Prostate gland (tissue), 2 donors: ENCODE results near the gene BLM. TPM values are rescaled to one million over a fixed set of nuclear protein-coding genes. Genes with fewer than 3 reads are reported as not detected.

Experiments used
- DNase-seq: peaks from one replicate; pipeline ENCODE4 v3.0.0-alpha.2; 2019; ENCODE audit warnings: low spot score
- H3K27ac ChIP-seq, 2 donors: fragments of 200-600 bp; sonication (generic); 2 replicates each; pipeline ENCODE4 v1.5.1; 2017 to 2019
- H3K27me3 ChIP-seq: fragments of 200-600 bp; sonication (generic); replicated peaks from 2 replicates; pipeline ENCODE4 v1.5.1; 2019; ENCODE audit not compliant: insufficient read depth
- H3K36me3 ChIP-seq, 2 donors: fragments of 200-600 bp; sonication (generic); 1 replicate in 1 of 2; 2 replicates in 1 of 2; pipeline versions ENCODE4 v1.5.1 to v1.8.1; 2017 to 2019
- H3K4me1 ChIP-seq: fragments of 200-600 bp; sonication (generic); replicated peaks from 2 replicates; pipeline ENCODE4 v1.5.1; 2019
- H3K4me3 ChIP-seq, 2 donors: fragments of 200-600 bp; sonication (generic); 2 replicates each; pipeline ENCODE4 v1.5.1; 2017 to 2019
- H3K9me3 ChIP-seq: fragments of 200-600 bp; sonication (generic); 2 replicates; pipeline ENCODE4 v1.5.1; 2017
- POLR2A ChIP-seq: fragments of 450-650 bp; IDR thresholded peaks from one replicate; pipeline ENCODE4 v1.6.1; 2016; ENCODE audit warnings: antibody characterized with exemption, mild to moderate bottlenecking
- POLR2AphosphoS5 ChIP-seq: sonication (generic); formaldehyde crosslinking; IDR thresholded peaks from one replicate; pipeline ENCODE4 v1.6.1; 2017; ENCODE audit warnings: antibody characterized with exemption
- WGBS: methylation state at CpG from one replicate; pipeline ENCODE4 v1.1.5; 2018; 5-methylcytosine and 5-hydroxymethylcytosine counted together
- intact Hi-C: fragments of 100-400 bp; cut with DNase I; formaldehyde crosslinking; loops from one replicate; pipeline ENCODE4 v1.14.2; 2022
- total RNA-seq, 2 donors: library from RNA; depleted of rRNA; stranded (reverse); fragments of >200 nt; gene quantifications; one replicate each; pipeline ENCODE4 v1.1.0, GENCODE V29; 2016
- TF ChIP-seq, protein P1 (sequence below), 4 experiments: fragments of 200-600 bp in 2 of 4; fragments of 450-650 bp in 2 of 4; sonication (generic) in 2 of 4; IDR thresholded peaks; 1 replicate in 3 of 4; 2 replicates in 1 of 4; pipeline ENCODE4 v1.5.1; 2016 to 2019; ENCODE audit warnings: antibody characterized with exemption in 4 of 4, mild to moderate bottlenecking in 2 of 4, moderate library complexity in 2 of 4

Gene BLM
- total RNA-seq, 2 donors from 2014 or later = 1.4 to 4.9 TPM

DNA sequence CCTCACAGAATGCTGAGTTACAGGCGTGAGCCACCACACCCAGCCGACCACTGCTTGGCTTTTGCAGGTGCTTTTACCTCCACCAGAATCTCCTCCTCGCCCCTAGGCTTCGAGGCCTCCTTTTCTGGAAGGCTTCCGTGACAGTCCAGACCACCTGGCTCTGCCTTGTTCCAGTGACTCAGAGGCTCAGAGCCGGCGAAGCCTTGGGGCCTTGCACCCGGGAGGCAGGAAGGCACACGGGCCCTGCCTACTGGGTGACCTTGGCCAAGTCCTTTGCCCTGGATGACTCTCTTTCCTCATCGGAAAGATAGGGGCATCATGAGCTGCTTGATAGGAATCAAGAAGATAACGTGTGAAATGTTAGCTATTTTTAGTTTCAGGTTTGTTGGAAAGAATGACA, 119.9 kb downstream of the BLM start:
- DNase-seq = no peak

DNA sequence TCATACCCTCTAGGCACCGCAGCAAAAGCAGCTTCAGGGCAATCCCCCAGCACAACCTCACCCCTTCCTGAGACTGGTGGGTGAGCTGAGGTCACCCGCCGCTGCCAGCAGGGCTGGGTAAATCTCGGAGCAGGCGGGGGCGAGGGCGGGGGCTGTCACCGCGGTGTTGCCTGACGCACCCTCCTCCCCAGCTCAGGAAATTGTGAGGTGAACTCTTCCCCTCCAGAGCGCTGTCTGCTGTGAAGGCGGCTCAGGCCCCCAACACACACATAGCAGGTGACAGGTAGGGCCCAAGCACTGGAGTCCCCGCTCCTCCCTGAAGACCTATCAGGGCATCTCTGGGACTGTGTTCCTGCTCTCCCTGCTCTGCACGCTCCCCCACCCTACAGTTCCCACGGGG, 121.0 kb downstream of the BLM start:
- no peak for DNase-seq
- intact Hi-C loops = no loop called here

More for the DNA sequence above, 119.9 kb downstream of the BLM start:
- no peaks in the 10 kb centered on the region for H3K9me3 ChIP-seq
- WGBS = 86% methylated on average over 11 of the region's 11 CpGs
- H3K27me3 ChIP-seq = no peaks in the 10 kb centered on the region
- no peak overlapping the region for H3K27ac ChIP-seq
- TF ChIP-seq, protein P1, sequence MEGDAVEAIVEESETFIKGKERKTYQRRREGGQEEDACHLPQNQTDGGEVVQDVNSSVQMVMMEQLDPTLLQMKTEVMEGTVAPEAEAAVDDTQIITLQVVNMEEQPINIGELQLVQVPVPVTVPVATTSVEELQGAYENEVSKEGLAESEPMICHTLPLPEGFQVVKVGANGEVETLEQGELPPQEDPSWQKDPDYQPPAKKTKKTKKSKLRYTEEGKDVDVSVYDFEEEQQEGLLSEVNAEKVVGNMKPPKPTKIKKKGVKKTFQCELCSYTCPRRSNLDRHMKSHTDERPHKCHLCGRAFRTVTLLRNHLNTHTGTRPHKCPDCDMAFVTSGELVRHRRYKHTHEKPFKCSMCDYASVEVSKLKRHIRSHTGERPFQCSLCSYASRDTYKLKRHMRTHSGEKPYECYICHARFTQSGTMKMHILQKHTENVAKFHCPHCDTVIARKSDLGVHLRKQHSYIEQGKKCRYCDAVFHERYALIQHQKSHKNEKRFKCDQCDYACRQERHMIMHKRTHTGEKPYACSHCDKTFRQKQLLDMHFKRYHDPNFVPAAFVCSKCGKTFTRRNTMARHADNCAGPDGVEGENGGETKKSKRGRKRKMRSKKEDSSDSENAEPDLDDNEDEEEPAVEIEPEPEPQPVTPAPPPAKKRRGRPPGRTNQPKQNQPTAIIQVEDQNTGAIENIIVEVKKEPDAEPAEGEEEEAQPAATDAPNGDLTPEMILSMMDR (IDR thresholded peaks at IDR 0.05) = no peak
- no peak for TF ChIP-seq POLR2AphosphoS5
- no peak for TF ChIP-seq POLR2A
- no peaks in the 10 kb centered on the region for H3K36me3 ChIP-seq
- intact Hi-C loops = no loop called here
- no peak overlapping the region for H3K4me3 ChIP-seq
- H3K4me1 ChIP-seq = no peaks in the 10 kb centered on the region

DNA sequence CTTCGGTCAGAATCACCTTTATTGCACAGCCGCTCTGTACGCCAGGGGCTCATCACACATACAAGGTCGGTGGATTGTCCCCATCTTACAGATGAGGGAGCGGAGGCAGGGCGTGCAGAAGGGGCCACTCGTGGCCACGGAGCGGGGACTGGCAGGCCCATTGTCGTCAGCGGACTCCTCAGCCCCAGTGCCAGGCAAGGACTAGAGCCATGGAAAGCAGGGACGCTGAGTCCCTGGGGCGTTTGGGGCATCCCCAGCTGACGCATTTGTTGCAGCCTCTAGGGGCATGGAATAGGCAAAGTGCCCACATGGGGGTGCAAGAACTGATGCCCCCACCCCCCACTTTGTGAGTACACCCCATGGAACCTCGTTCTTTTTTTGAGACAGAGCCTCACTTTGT, 121.4 kb downstream of the BLM start:
- TF ChIP-seq, protein P1 (IDR thresholded peaks at IDR 0.05) = no peak
- TF ChIP-seq POLR2AphosphoS5 = no peak
- no peak for TF ChIP-seq POLR2A
- Histone ChIP-seq H3K36me3 (no peaks in the 10 kb centered on the region), H3K27ac (no peak overlapping the region), H3K9me3 (no peaks in the 10 kb centered on the region), H3K27me3 (no peaks in the 10 kb centered on the region), H3K4me1 (no peaks in the 10 kb centered on the region), H3K4me3 (no peak overlapping the region)
- WGBS = 89% methylated on average over 15 of the region's 15 CpGs
- intact Hi-C loops = no loop called here
- no peak for DNase-seq

More for the DNA sequence above, 121.0 kb downstream of the BLM start:
- H3K36me3 ChIP-seq = no peaks in the 10 kb centered on the region
- H3K4me3 ChIP-seq = no peak overlapping the region
- H3K27me3 ChIP-seq = no peaks in the 10 kb centered on the region
- 86% methylated on average over 15 of the region's 15 CpGs for WGBS
- no peak for TF ChIP-seq POLR2A
- TF ChIP-seq POLR2AphosphoS5 = no peak
- TF ChIP-seq, protein P1 (IDR thresholded peaks at IDR 0.05) = no peak
- no peaks in the 10 kb centered on the region for H3K4me1 ChIP-seq
- H3K9me3 ChIP-seq = no peaks in the 10 kb centered on the region
- no peak overlapping the region for H3K27ac ChIP-seq

DNA sequence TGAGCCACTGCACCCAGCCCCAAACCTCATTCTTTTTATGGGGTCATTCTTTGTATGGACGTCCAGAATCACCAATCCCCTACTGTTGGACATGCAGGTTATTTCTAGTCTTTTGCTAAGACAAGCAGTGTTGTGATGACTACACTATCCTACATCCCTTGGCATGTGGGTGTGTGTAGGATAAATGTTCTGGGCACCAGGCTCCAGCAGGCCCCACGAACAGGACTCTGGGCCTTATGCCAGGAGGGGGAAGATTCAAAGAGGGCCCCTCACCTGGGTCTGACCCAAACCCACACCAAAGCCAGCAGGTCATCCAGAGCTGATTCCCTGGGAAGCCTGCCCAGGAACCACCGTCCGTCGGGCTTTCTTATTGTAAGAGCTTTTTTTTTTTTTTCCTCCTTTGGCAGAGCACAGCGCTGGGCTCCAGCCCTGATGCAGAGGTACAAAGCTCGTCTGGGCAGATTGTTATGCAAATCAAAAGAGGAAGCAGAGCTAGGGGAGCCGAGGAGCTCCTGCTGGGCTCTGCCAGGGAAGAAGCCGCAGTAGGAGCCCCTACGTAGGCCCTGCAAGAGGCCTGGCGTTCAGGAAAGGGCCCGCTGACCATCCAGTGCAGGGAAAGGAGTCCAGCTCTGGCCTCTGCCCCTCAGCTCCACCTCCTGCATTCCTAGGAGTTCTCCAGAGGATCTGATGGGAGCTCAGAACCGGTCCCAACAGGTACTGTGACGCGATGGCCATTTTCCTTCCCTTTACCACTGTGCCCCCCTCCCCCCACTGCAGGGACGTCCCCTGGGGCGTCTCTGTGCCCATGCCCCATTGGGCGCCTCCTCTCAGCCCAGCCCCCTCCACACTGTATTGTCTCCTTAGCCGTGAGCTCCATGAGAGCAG, 122.3 kb downstream of the BLM start:
- WGBS = 25% methylated on average over 19 of the region's 19 CpGs
- Histone ChIP-seq H3K27ac (peak overlapping the region; percentile 62 to 73), H3K4me3 (peak overlapping the region; percentile 5 to 27), H3K9me3 (no peaks in the 10 kb centered on the region), H3K4me1 (no peaks in the 10 kb centered on the region), H3K27me3 (no peaks in the 10 kb centered on the region), H3K36me3 (no peaks in the 10 kb centered on the region)
- intact Hi-C loops = no loop called here
- peak; percentile 66 for DNase-seq
- TF ChIP-seq, protein P1 (IDR thresholded peaks at IDR 0.05) = no peak
- peak; percentile 66 for TF ChIP-seq POLR2AphosphoS5
- TF ChIP-seq POLR2A = no peak
